SU-DHL-6 (cell line): ENCODE results near the gene STK31.
"Not testable (repeated sequence)": the region's sequence is repeated elsewhere in the genome, so short reads cannot be mapped to it uniquely, and the experiment has no call there.

ENCODE experiments used
- H2AFZ ChIP-seq: fragments of 200-600 bp; sonication (generic); 2 replicates; pipeline ENCODE4 v1.6.1; 2014; ENCODE audit warnings: low read depth, mild to moderate bottlenecking, moderate library complexity, mixed read lengths, antibody characterized with exemption, low read length; ENCODE audit not compliant: severe bottlenecking
- H3F3A ChIP-seq: fragments of 200-600 bp; shearing (Covaris generic); 2 replicates; pipeline ENCODE4 v1.6.0; 2016; ENCODE audit warnings: antibody characterized with exemption, mild to moderate bottlenecking; ENCODE audit not compliant: insufficient read depth
- H3K27ac ChIP-seq: fragments of 200-600 bp; sonication (generic); 2 replicates; pipeline ENCODE4 v1.5.1; 2016; ENCODE audit warnings: low read depth, mild to moderate bottlenecking, low read length, moderate library complexity, mixed read lengths
- H3K27me3 ChIP-seq: fragments of 200-600 bp; sonication (generic), shearing (Covaris generic); 2 replicates; pipeline ENCODE4 v1.6.0; 2014; ENCODE audit warnings: mild to moderate bottlenecking, low read length
- H3K36me3 ChIP-seq: fragments of 200-600 bp; sonication (generic); 2 replicates; pipeline ENCODE4 v1.6.1; 2014; ENCODE audit warnings: mild to moderate bottlenecking, low read length, mixed read lengths
- H3K4me2 ChIP-seq: fragments of 300-600, 200-600 bp; shearing (Covaris generic), sonication (generic); 2 replicates; pipeline ENCODE4 v1.6.0; 2014; ENCODE audit warnings: low read length, low read depth, mild to moderate bottlenecking; ENCODE audit not compliant: poor library complexity, severe bottlenecking
- H3K4me3 ChIP-seq: fragments of 200-600 bp; sonication (generic); 2 replicates; pipeline ENCODE4 v1.5.1; 2014; ENCODE audit warnings: antibody characterized with exemption, low read length, mild to moderate bottlenecking, mixed read lengths; ENCODE audit not compliant: insufficient read depth, poor library complexity, severe bottlenecking
- H3K79me2 ChIP-seq: fragments of 200-600 bp; sonication (generic); 2 replicates; pipeline ENCODE4 v1.6.1; 2014; ENCODE audit warnings: mild to moderate bottlenecking, low read length, moderate library complexity; ENCODE audit not compliant: insufficient read depth
- H3K9ac ChIP-seq: fragments of 200-600 bp; sonication (generic); 2 replicates; pipeline ENCODE4 v1.7.0; 2014; ENCODE audit warnings: mild to moderate bottlenecking, low read length
- H3K9me2 ChIP-seq: fragments of 200-600 bp; sonication (generic); replicated peaks from 2 replicates; pipeline ENCODE4 v1.6.1; 2014; ENCODE audit warnings: low read length; ENCODE audit not compliant: insufficient read depth
- H3K9me3 ChIP-seq: fragments of 200-600 bp; sonication (generic); 2 replicates; pipeline ENCODE4 v1.6.1; 2014; ENCODE audit warnings: low read length, mixed read lengths; ENCODE audit not compliant: insufficient read depth
- H4K20me1 ChIP-seq: fragments of 200-600 bp; sonication (generic); 2 replicates; pipeline ENCODE4 v1.6.1; 2014; ENCODE audit warnings: low read depth, mild to moderate bottlenecking, antibody characterized with exemption, low read length, moderate library complexity, mixed read lengths
- CTCF ChIP-seq: fragments of 200-600 bp; sonication (generic); IDR thresholded peaks from one replicate; pipeline ENCODE4 v1.5.1; 2017; ENCODE audit warnings: antibody characterized with exemption, mild to moderate bottlenecking, low read length, moderate library complexity; ENCODE audit not compliant: insufficient read depth, poor library complexity, severe bottlenecking
- EZH2phosphoT487 ChIP-seq: fragments of 200-600 bp; sonication (generic), shearing (Covaris generic); conservative IDR thresholded peaks from 2 replicates; pipeline ENCODE4 v1.6.1; 2018; ENCODE audit warnings: mild to moderate bottlenecking, antibody characterized with exemption, low read length, moderate library complexity, mixed read lengths

Gene STK31

GRCh38 chr7:23864973-23865372 is 155.0 kb downstream of the STK31 start:
- no peak overlapping the region for H3K9ac ChIP-seq
- no peak overlapping the region for H2AFZ ChIP-seq
- H4K20me1 ChIP-seq, result no peaks in the 10 kb centered on the region
- H3K9me2 ChIP-seq, result no peaks in the 10 kb centered on the region
- H3K79me2 ChIP-seq, result no peaks in the 10 kb centered on the region
- H3K27me3 ChIP-seq, result no peaks in the 10 kb centered on the region
- H3F3A ChIP-seq, result no peaks in the 10 kb centered on the region
- no peaks in the 10 kb centered on the region for H3K36me3 ChIP-seq
- no peak overlapping the region for H3K4me3 ChIP-seq
- H3K9me3 ChIP-seq, result no peaks in the 10 kb centered on the region
- TF ChIP-seq CTCF (no peak), EZH2phosphoT487 (no peak)
- H3K4me2 ChIP-seq, result no peak overlapping the region
- H3K27ac ChIP-seq, result no peak overlapping the region

- H3K4me2 ChIP-seq, result no peak overlapping the region
These were observed 163.3 kb downstream of the STK31 start for GRCh38 chr7:23873306-23873705.

GRCh38 chr7:23876526-23876925 is 166.5 kb downstream of the STK31 start:
- H3K4me2 ChIP-seq, H3K27ac ChIP-seq, H4K20me1 ChIP-seq, H3K27me3 ChIP-seq, H3K79me2 ChIP-seq, H2AFZ ChIP-seq, H3F3A ChIP-seq, H3K4me3 ChIP-seq, H3K9ac ChIP-seq, H3K9me3 ChIP-seq, H3K9me2 ChIP-seq, H3K36me3 ChIP-seq: not testable (repeated sequence)

More at GRCh38 chr7:23873306-23873705, 163.3 kb downstream of the STK31 start:
- H3K9me3 ChIP-seq, result no peaks in the 10 kb centered on the region
- H3K9ac ChIP-seq, result no peak overlapping the region
- H3K9me2 ChIP-seq, result no peaks in the 10 kb centered on the region
- H3K27me3 ChIP-seq, result 0 out of 2 replicates have a peak, but pooled peaks cover 2% of the 10 kb centered on the region
- H3K36me3 ChIP-seq, result no peaks in the 10 kb centered on the region
- H2AFZ ChIP-seq, result no peak overlapping the region
- no peak overlapping the region for H3K27ac ChIP-seq
- no peak overlapping the region for H3K4me3 ChIP-seq
- H3K79me2 ChIP-seq, result no peaks in the 10 kb centered on the region
- TF ChIP-seq CTCF, result no peak
- TF ChIP-seq EZH2phosphoT487, result no peak
- H4K20me1 ChIP-seq, result no peaks in the 10 kb centered on the region
- no peaks in the 10 kb centered on the region for H3F3A ChIP-seq
